CD14-positive monocyte (primary cell): ENCODE measurements around the gene EXOSC10. TPM values are rescaled to one million over a fixed set of nuclear protein-coding genes. Genes with fewer than 3 reads are reported as not detected.

Source experiments
- DNase-seq, 3 donors: peaks; one replicate each; pipeline ENCODE4 v3.0.0-alpha.2; 2011 to 2022
- H2AFZ ChIP-seq: 2 replicates; pipeline ENCODE4 v1.6.0; 2012; ENCODE audit warnings: mild to moderate bottlenecking, low read depth, low read length, inconsistent platforms; ENCODE audit not compliant: insufficient read depth, poor library complexity, severe bottlenecking
- H3K27ac ChIP-seq, 2 donors: 1 replicate in 1 of 2; 2 replicates in 1 of 2; pipeline ENCODE4 v1.5.1; 2012 to 2013; ENCODE audit warnings: low read length in 2 of 2, control low read depth in 1 of 2, inconsistent platforms in 1 of 2, low read depth in 1 of 2, mild to moderate bottlenecking in 1 of 2
- H3K27me3 ChIP-seq, 2 donors: one replicate each; pipeline versions ENCODE4 v1.6.0 to v1.6.1; 2011 to 2013; ENCODE audit warnings: low read length in 2 of 2; ENCODE audit not compliant: control insufficient read depth in 2 of 2, insufficient read depth in 2 of 2
- H3K36me3 ChIP-seq, 2 donors: replicated peaks in 1 of 2; 1 replicate in 1 of 2; 2 replicates in 1 of 2; pipeline versions ENCODE4 v1.5.1 to v1.6.1; 2012 to 2013; ENCODE audit warnings: low read length in 2 of 2, control low read depth in 1 of 2, inconsistent platforms in 1 of 2, mild to moderate bottlenecking in 1 of 2; ENCODE audit not compliant: insufficient read depth in 2 of 2, control insufficient read depth in 1 of 2
- H3K4me1 ChIP-seq, 2 donors: 1 replicate in 1 of 2; 2 replicates in 1 of 2; pipeline versions ENCODE4 v1.5.1 to v1.6.1; 2012 to 2013; ENCODE audit warnings: low read length in 2 of 2, control low read depth in 1 of 2, inconsistent platforms in 1 of 2, mild to moderate bottlenecking in 1 of 2, moderate library complexity in 1 of 2; ENCODE audit not compliant: insufficient read depth in 2 of 2, control insufficient read depth in 1 of 2
- H3K4me2 ChIP-seq: replicated peaks from 2 replicates; pipeline ENCODE3; 2012; ENCODE audit warnings: low read length, moderate library complexity, mild to moderate bottlenecking; ENCODE audit not compliant: poor library complexity, severe bottlenecking; ENCODE audit errors: extremely low read depth
- H3K4me3 ChIP-seq, 3 experiments: fragments of 200-600 bp in 1 of 3; sonication (generic) in 1 of 3; replicated peaks in 1 of 3; 1 replicate in 2 of 3; 2 replicates in 1 of 3; pipeline ENCODE4 v1.5.1; 2011 to 2013; ENCODE audit warnings: low read length in 3 of 3, mild to moderate bottlenecking in 3 of 3, control low read depth in 2 of 3, low read depth in 2 of 3, inconsistent platforms in 1 of 3, moderate library complexity in 1 of 3
- H3K79me2 ChIP-seq: 2 replicates; pipeline ENCODE4 v1.6.0; 2012; ENCODE audit warnings: mild to moderate bottlenecking, control low read depth, inconsistent platforms, low read length, moderate library complexity; ENCODE audit not compliant: insufficient read depth
- H3K9ac ChIP-seq: 2 replicates; pipeline ENCODE4 v1.6.0; 2017; ENCODE audit warnings: low read length, mild to moderate bottlenecking; ENCODE audit not compliant: insufficient read depth, poor library complexity, severe bottlenecking
- H3K9me3 ChIP-seq, 2 donors: replicated peaks in 1 of 2; 1 replicate in 1 of 2; 2 replicates in 1 of 2; pipeline versions ENCODE4 v1.5.1 to v1.6.1; 2012 to 2013; ENCODE audit warnings: low read length in 2 of 2, control low read depth in 1 of 2; ENCODE audit not compliant: control insufficient read depth in 1 of 2, insufficient read depth in 1 of 2
- H4K20me1 ChIP-seq: 2 replicates; pipeline ENCODE4 v1.6.0; 2012; ENCODE audit warnings: mild to moderate bottlenecking, low read length, control low read depth, moderate library complexity; ENCODE audit not compliant: insufficient read depth
- H3K27ac Mint-ChIP-seq, 7 donors: one replicate each; pipeline ENCODE4 v1.8.0; 2020; ENCODE audit warnings: mild to moderate bottlenecking in 7 of 7, mixed read lengths in 7 of 7, moderate library complexity in 6 of 7, inconsistent platforms in 2 of 7
- H3K27me3 Mint-ChIP-seq, 3 donors: one replicate each; pipeline ENCODE4 v1.8.0; 2021 to 2022; ENCODE audit warnings: low read depth in 3 of 3, mild to moderate bottlenecking in 3 of 3, mixed read lengths in 3 of 3, moderate library complexity in 3 of 3, inconsistent platforms in 1 of 3
- H3K36me3 Mint-ChIP-seq, 2 donors: one replicate each; pipeline ENCODE4 v1.8.0; 2020; ENCODE audit warnings: mixed read lengths in 2 of 2, inconsistent platforms in 1 of 2, mild to moderate bottlenecking in 1 of 2
- H3K4me1 Mint-ChIP-seq: one replicate; pipeline ENCODE4 v1.8.0; 2020; ENCODE audit warnings: mild to moderate bottlenecking, mixed read lengths
- H3K4me3 Mint-ChIP-seq, 2 donors: one replicate each; pipeline ENCODE4 v1.8.0; 2020; ENCODE audit warnings: mild to moderate bottlenecking in 2 of 2, mixed read lengths in 2 of 2, moderate library complexity in 1 of 2
- H3K9me3 Mint-ChIP-seq, 7 donors: one replicate each; pipeline ENCODE4 v1.8.0; 2020 to 2022; ENCODE audit warnings: mixed read lengths in 7 of 7, mild to moderate bottlenecking in 6 of 7, moderate library complexity in 6 of 7, inconsistent platforms in 2 of 7
- WGBS: methylation state at CpG from one replicate; pipeline ENCODE4 v1.1.5; 2013; ENCODE audit warnings: missing lambda C conversion rate; ENCODE audit not compliant: insufficient coverage; 5-methylcytosine and 5-hydroxymethylcytosine counted together
- intact Hi-C, 2 donors: fragments of 100-400 bp; cut with micrococcal nuclease; formaldehyde crosslinking; loops; one replicate each; pipeline versions ENCODE4 v1.15.0 to v1.15.1; 2023
- polyA plus RNA-seq, 3 donors: library from polyadenylated mRNA; depleted of rRNA in 1 of 3; unstranded in 2 of 3; stranded (reverse) in 1 of 3; fragments of 300-500 nt in 2 of 3; fragments of >200 nt in 1 of 3; fragmentation: Illumina TruSeq in 2 of 3; gene quantifications; 1 replicate in 2 of 3; 2 replicates in 1 of 3; pipeline ENCODE4 v1.2.3, GENCODE V29; 2012 to 2021
- TF ChIP-seq, protein P1 (sequence below): fragments of 200-600 bp; IDR thresholded peaks from one replicate; pipeline ENCODE4 v1.8.0; 2022; ENCODE audit warnings: antibody characterized with exemption, mild to moderate bottlenecking

The EXOSC10 gene
- polyA plus RNA-seq, 3 donors: 24.0 to 66.3 (median 27.4) TPM

GRCh38 chr1:11070876-11071275 is 28.8 kb downstream of the EXOSC10 start:
- Histone ChIP-seq H3K4me3 (no peak overlapping the region), H3K27me3 (no peaks in the 10 kb centered on the region), H4K20me1 (no peaks in the 10 kb centered on the region), H2AFZ (no peak overlapping the region), H3K4me1 (no peaks in the 10 kb centered on the region), H3K79me2 (no peaks in the 10 kb centered on the region), H3K9ac (no peak overlapping the region), H3K27ac (no peak overlapping the region), H3K36me3 (peaks cover 91 to 99% of the 10 kb centered on the region in 2 donors), H3K9me3 (no peaks in the 10 kb centered on the region), H3K4me2 (no peak overlapping the region)
- no peak for DNase-seq
- Mint-ChIP-seq H3K36me3 (peaks cover 80 to 98% of the 10 kb centered on the region in 2 donors), H3K4me3 (no peak overlapping the region), H3K9me3 (no peaks in the 10 kb centered on the region), H3K27me3 (peaks cover 0 to 2% (median 0%) of the 10 kb centered on the region in 3 donors), H3K27ac (no peak overlapping the region), H3K4me1 (no peaks in the 10 kb centered on the region)
- intact Hi-C loops: no loop called here
- 96% methylated on average over 10 of the region's 11 CpGs for WGBS
- TF ChIP-seq, protein P1, sequence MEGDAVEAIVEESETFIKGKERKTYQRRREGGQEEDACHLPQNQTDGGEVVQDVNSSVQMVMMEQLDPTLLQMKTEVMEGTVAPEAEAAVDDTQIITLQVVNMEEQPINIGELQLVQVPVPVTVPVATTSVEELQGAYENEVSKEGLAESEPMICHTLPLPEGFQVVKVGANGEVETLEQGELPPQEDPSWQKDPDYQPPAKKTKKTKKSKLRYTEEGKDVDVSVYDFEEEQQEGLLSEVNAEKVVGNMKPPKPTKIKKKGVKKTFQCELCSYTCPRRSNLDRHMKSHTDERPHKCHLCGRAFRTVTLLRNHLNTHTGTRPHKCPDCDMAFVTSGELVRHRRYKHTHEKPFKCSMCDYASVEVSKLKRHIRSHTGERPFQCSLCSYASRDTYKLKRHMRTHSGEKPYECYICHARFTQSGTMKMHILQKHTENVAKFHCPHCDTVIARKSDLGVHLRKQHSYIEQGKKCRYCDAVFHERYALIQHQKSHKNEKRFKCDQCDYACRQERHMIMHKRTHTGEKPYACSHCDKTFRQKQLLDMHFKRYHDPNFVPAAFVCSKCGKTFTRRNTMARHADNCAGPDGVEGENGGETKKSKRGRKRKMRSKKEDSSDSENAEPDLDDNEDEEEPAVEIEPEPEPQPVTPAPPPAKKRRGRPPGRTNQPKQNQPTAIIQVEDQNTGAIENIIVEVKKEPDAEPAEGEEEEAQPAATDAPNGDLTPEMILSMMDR: no peak

DNA sequence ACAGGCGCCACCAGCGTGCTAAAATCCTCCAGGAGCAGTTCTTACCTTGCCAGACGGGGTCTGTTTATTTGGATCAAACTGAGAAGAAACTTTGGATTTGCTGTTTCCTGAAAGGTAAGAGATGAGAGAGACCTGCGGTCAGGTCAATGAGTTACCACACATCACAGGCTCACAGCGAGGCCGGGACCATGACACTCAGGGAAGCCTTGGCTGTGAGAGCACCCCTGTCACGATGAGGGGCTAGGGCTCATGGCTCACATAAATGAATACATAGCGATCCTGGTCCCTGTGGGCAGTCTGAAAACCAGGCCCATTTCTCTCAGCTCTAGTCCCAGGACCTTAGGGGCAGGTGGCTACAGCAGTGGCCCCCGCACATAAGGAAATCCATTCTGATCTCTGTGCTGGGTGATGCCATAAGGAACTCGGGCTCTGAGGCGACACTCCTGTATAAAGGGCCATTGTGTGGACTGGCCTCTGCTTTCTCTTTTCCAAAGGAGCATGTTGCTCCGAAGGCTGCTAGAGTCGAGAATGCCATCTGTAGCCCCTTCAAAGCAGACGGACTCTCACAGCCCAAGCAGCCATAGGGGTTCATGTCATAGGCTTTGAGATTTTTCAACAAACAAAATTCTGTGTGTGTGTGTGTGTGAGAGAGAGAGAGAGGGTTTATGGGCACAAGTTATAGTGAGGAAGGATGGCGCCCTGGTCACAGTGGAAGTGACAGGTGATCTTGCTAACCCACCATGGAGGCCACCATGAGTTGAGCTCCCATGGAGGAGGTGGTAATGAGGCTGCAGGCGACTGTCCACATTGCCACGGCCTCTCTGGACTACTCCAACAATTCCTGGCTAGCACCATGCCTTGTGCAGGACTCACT is 30.8 kb downstream of the EXOSC10 start:
- H3K4me3 Mint-ChIP-seq: no peak overlapping the region
- H3K4me1 Mint-ChIP-seq: no peaks in the 10 kb centered on the region
- Histone ChIP-seq H2AFZ (no peak overlapping the region), H3K36me3 (peaks cover 86 to 94% of the 10 kb centered on the region in 2 donors), H3K79me2 (no peaks in the 10 kb centered on the region), H3K4me1 (no peaks in the 10 kb centered on the region), H3K9me3 (no peaks in the 10 kb centered on the region), H3K9ac (no peak overlapping the region), H3K27ac (no peak overlapping the region), H3K27me3 (no peaks in the 10 kb centered on the region), H3K4me3 (no peak overlapping the region), H3K4me2 (no peak overlapping the region), H4K20me1 (no peaks in the 10 kb centered on the region)
- peaks cover 75 to 94% of the 10 kb centered on the region in 2 donors for H3K36me3 Mint-ChIP-seq
- no peak for DNase-seq
- peaks cover 0 to 2% (median 0%) of the 10 kb centered on the region in 3 donors for H3K27me3 Mint-ChIP-seq
- WGBS: 97% methylated on average over 8 of the region's 17 CpGs
- peak overlapping the region in 1 of 7 donors; percentile 56 for H3K27ac Mint-ChIP-seq
- H3K9me3 Mint-ChIP-seq: peaks cover 0 to 4% (median 2%) of the 10 kb centered on the region in 7 donors
- TF ChIP-seq, protein P1: no peak
- intact Hi-C loops: no loop called here
